Esophagus muscularis mucosa (tissue), 4 donors: ENCODE results near the gene NTHL1. TPM values are rescaled to one million over a fixed set of nuclear protein-coding genes. Genes with fewer than 3 reads are reported as not detected.

Source experiments
- DNase-seq: peaks from one replicate; pipeline ENCODE4 v3.0.0-alpha.2; 2017; ENCODE audit errors: extremely low spot score
- H3K27ac ChIP-seq, 4 donors: fragments of 200-600 bp; sonication (generic); replicated peaks in 1 of 4; 1 replicate in 3 of 4; 2 replicates in 1 of 4; pipeline ENCODE4 v1.5.1; 2016 to 2019; ENCODE audit warnings: mild to moderate bottlenecking in 1 of 4
- H3K27me3 ChIP-seq, 4 donors: fragments of 200-600 bp; sonication (generic); one replicate each; pipeline versions ENCODE4 v1.5.1 to v1.6.0; 2016 to 2019
- H3K36me3 ChIP-seq, 4 donors: fragments of 200-600 bp; sonication (generic); one replicate each; pipeline ENCODE4 v1.5.1; 2016 to 2019
- H3K4me1 ChIP-seq, 4 donors: fragments of 200-600 bp; sonication (generic); one replicate each; pipeline ENCODE4 v1.5.1; 2016 to 2019
- H3K4me3 ChIP-seq, 4 donors: fragments of 200-600 bp; sonication (generic); 1 replicate in 2 of 4; 2 replicates in 2 of 4; pipeline ENCODE4 v1.5.1; 2016 to 2019; ENCODE audit warnings: mild to moderate bottlenecking in 4 of 4, moderate library complexity in 1 of 4
- H3K9me3 ChIP-seq, 4 donors: fragments of 200-600 bp; sonication (generic); 1 replicate in 3 of 4; 2 replicates in 1 of 4; pipeline ENCODE4 v1.5.1; 2016 to 2019
- CTCF ChIP-seq, 3 experiments: fragments of 200-600 bp in 2 of 3; fragments of 450-650 bp in 1 of 3; sonication (generic) in 2 of 3; IDR thresholded peaks; one replicate each; pipeline ENCODE4 v1.5.1; 2017 to 2019; ENCODE audit warnings: antibody characterized with exemption in 3 of 3, mild to moderate bottlenecking in 2 of 3, moderate library complexity in 1 of 3
- EP300 ChIP-seq: sonication (generic); formaldehyde crosslinking; IDR thresholded peaks from one replicate; pipeline ENCODE4 v1.6.1; 2017; ENCODE audit warnings: antibody characterized with exemption
- POLR2A ChIP-seq: fragments of 450-650 bp; IDR thresholded peaks from one replicate; pipeline ENCODE4 v1.6.1; 2017; ENCODE audit warnings: antibody characterized with exemption, moderate library complexity, mild to moderate bottlenecking, low read depth
- POLR2AphosphoS5 ChIP-seq, 2 donors: sonication (generic); formaldehyde crosslinking; IDR thresholded peaks; one replicate each; pipeline ENCODE4 v1.6.1; 2017; ENCODE audit warnings: antibody characterized with exemption in 2 of 2
- WGBS: methylation state at CpG from one replicate; pipeline ENCODE4 v1.1.5; 2018; 5-methylcytosine and 5-hydroxymethylcytosine counted together
- intact Hi-C: fragments of 100-400 bp; cut with DNase I; formaldehyde crosslinking; loops from one replicate; pipeline ENCODE4 v1.15.1; 2023
- total RNA-seq, 4 donors: library from RNA; depleted of rRNA; stranded (reverse); fragments of >200 nt; gene quantifications; one replicate each; pipeline versions ENCODE4 v1.1.0 to v1.2.1, GENCODE V29; 2016

NTHL1 gene
- total RNA-seq, 4 donors from 2014 or later, result 11.8 to 25.2 (median 18.9) TPM

- peak overlapping the region; percentile 8 to 34 (median 16) for H3K4me3 ChIP-seq
- intact Hi-C loops, result no loop called here
- DNase-seq, result no peak
- H3K36me3 ChIP-seq, result peaks cover 0 to 55% (median 20%) of the 10 kb centered on the region in 4 donors
- H3K9me3 ChIP-seq, result no peaks in the 10 kb centered on the region
- H3K27me3 ChIP-seq, result no peaks in the 10 kb centered on the region
- peaks cover 87 to 92% (median 89%) of the 10 kb centered on the region in 4 donors for H3K4me1 ChIP-seq
- H3K27ac ChIP-seq, result peak overlapping the region; percentile 83 to 92 (median 86)
- WGBS, result 62% methylated on average over 33 of the region's 41 CpGs
- no peak for TF ChIP-seq POLR2AphosphoS5 (IDR thresholded peaks at IDR 0.05)
- TF ChIP-seq POLR2A, result no peak
- no peak for TF ChIP-seq CTCF (IDR thresholded peaks at IDR 0.05)
- no peak for TF ChIP-seq EP300
Measured at GRCh38 chr16:2038382-2039231, 9.0 kb downstream of the NTHL1 start.

GRCh38 chr16:2037647-2038381, 9.8 kb downstream of the NTHL1 start:
- Histone ChIP-seq H3K4me1 (peaks cover 82 to 92% (median 89%) of the 10 kb centered on the region in 4 donors), H3K36me3 (peaks cover 0 to 59% (median 17%) of the 10 kb centered on the region in 4 donors), H3K27me3 (no peaks in the 10 kb centered on the region), H3K27ac (peak overlapping the region; percentile 83 to 92 (median 86)), H3K9me3 (no peaks in the 10 kb centered on the region), H3K4me3 (peak overlapping the region in 1 of 4 donors; percentile 12)
- intact Hi-C loops, result no loop called here
- TF ChIP-seq POLR2A (no peak), EP300 (no peak), CTCF (IDR thresholded peaks at IDR 0.05) (no peak), POLR2AphosphoS5 (IDR thresholded peaks at IDR 0.05) (no peak)
- DNase-seq, result no peak
- WGBS, result 73% methylated on average over 28 of the region's 29 CpGs

GRCh38 chr16:2037115-2037514, 10.5 kb downstream of the NTHL1 start:
- Histone ChIP-seq H3K9me3 (no peaks in the 10 kb centered on the region), H3K4me3 (peak overlapping the region in 1 of 4 donors; percentile 43), H3K27ac (peak overlapping the region; percentile 83 to 92 (median 86)), H3K36me3 (peaks cover 0 to 59% (median 15%) of the 10 kb centered on the region in 4 donors), H3K27me3 (no peaks in the 10 kb centered on the region), H3K4me1 (peaks cover 85 to 94% (median 91%) of the 10 kb centered on the region in 4 donors)
- no peak for TF ChIP-seq CTCF (IDR thresholded peaks at IDR 0.05)
- no peak for TF ChIP-seq POLR2AphosphoS5 (IDR thresholded peaks at IDR 0.05)
- TF ChIP-seq EP300, result no peak
- no peak for TF ChIP-seq POLR2A
- WGBS, result 91% methylated on average over 12 of the region's 15 CpGs
- intact Hi-C loops, result no loop called here
- DNase-seq, result no peak

- intact Hi-C loops, result no loop called here
- no peak for DNase-seq
- Histone ChIP-seq H3K27ac (peak overlapping the region; percentile 83 to 92 (median 86)), H3K4me1 (peaks cover 80 to 92% (median 90%) of the 10 kb centered on the region in 4 donors), H3K4me3 (peak overlapping the region; percentile 31 to 51 (median 38)), H3K36me3 (peaks cover 0 to 65% (median 16%) of the 10 kb centered on the region in 4 donors), H3K27me3 (no peaks in the 10 kb centered on the region), H3K9me3 (no peaks in the 10 kb centered on the region)
- no peak for TF ChIP-seq CTCF (IDR thresholded peaks at IDR 0.05)
- TF ChIP-seq EP300, result no peak
- no peak for TF ChIP-seq POLR2A
- TF ChIP-seq POLR2AphosphoS5 (IDR thresholded peaks at IDR 0.05), result no peak
- WGBS, result 94% methylated on average over 20 of the region's 47 CpGs
Measured at GRCh38 chr16:2036200-2036966, 11.3 kb downstream of the NTHL1 start.
